A204.1 (cell line): ENCODE data around the gene DNAJC19.
"Not testable (repeated sequence)": the region's sequence is repeated elsewhere in the genome, so short reads cannot be mapped to it uniquely, and the experiment has no call there.

ENCODE experiments used
- FAIRE-seq: peaks from 2 replicates; lab custom pipeline; 2012; peaks lifted over from hg19 to GRCh38; lab: Jason Lieb, UNC

DNAJC19 gene

GRCh38 chr3:180989291-180990163 lies at the start of gene DNAJC19:
TSS of gene DNAJC19 (minus strand) at chr3:180989736. CDS start at chr3:180989602, 134 bp downstream.
- peak; percentile 94 for FAIRE-seq

- FAIRE-seq: no peak
Observed at GRCh38 chr3:181030948-181031347, 41.4 kb upstream of the DNAJC19 start.

GRCh38 chr3:181025204-181025603 lies 35.7 kb upstream of the DNAJC19 start:
- FAIRE-seq: no peak

GRCh38 chr3:181017690-181018089 lies 28.2 kb upstream of the DNAJC19 start:
- FAIRE-seq: no peak

- FAIRE-seq: no peak
Observed at GRCh38 chr3:181009225-181009624, 19.7 kb upstream of the DNAJC19 start.

- FAIRE-seq: no peak
Observed at GRCh38 chr3:181008796-181009195, 19.3 kb upstream of the DNAJC19 start.

- no peak for FAIRE-seq
Observed at GRCh38 chr3:181007262-181007661, 17.7 kb upstream of the DNAJC19 start.

GRCh38 chr3:181006541-181006940 lies 17.0 kb upstream of the DNAJC19 start:
- FAIRE-seq: no peak

GRCh38 chr3:181003469-181003868 lies 13.9 kb upstream of the DNAJC19 start:
- not testable (repeated sequence) for FAIRE-seq

GRCh38 chr3:181002331-181002730 lies 12.8 kb upstream of the DNAJC19 start:
- not testable (repeated sequence) for FAIRE-seq

GRCh38 chr3:180996415-180996932 lies 6.9 kb upstream of the DNAJC19 start:
- no peak for FAIRE-seq

- no peak for FAIRE-seq
Observed at GRCh38 chr3:180990505-180990904, 969 bp upstream of the DNAJC19 start.

GRCh38 chr3:180987344-180987743 lies 2.2 kb downstream of the DNAJC19 start:
- no peak for FAIRE-seq

GRCh38 chr3:180986366-180986765 lies 3.2 kb downstream of the DNAJC19 start:
- not testable (repeated sequence) for FAIRE-seq

- no peak for FAIRE-seq
Observed at GRCh38 chr3:180983136-180983535, 6.4 kb downstream of the DNAJC19 start.

- no peak for FAIRE-seq
Observed at GRCh38 chr3:180981912-180982311, 7.6 kb downstream of the DNAJC19 start.

GRCh38 chr3:180980611-180981010 lies 8.9 kb downstream of the DNAJC19 start:
- FAIRE-seq: no peak

- no peak for FAIRE-seq
Observed at GRCh38 chr3:180979961-180980360, 9.6 kb downstream of the DNAJC19 start.

- no peak for FAIRE-seq
Observed at GRCh38 chr3:180977498-180977897, 12.0 kb downstream of the DNAJC19 start.

- no peak for FAIRE-seq
Observed at GRCh38 chr3:180974286-180974685, 15.2 kb downstream of the DNAJC19 start.

- FAIRE-seq: no peak
Observed at GRCh38 chr3:180973543-180973942, 16.0 kb downstream of the DNAJC19 start.

GRCh38 chr3:180970931-180971330 lies 18.6 kb downstream of the DNAJC19 start:
- no peak for FAIRE-seq

- no peak for FAIRE-seq
Observed at GRCh38 chr3:180962530-180962929, 27.0 kb downstream of the DNAJC19 start.

GRCh38 chr3:180961552-180961951 lies 28.0 kb downstream of the DNAJC19 start:
- FAIRE-seq: no peak
